ENCODE data around the gene COL5A1.

Gene COL5A1

GRCh38 chr9:134739660-134739968, 98.0 kb downstream of the COL5A1 start:
- TF ChIP-seq, protein P1, sequence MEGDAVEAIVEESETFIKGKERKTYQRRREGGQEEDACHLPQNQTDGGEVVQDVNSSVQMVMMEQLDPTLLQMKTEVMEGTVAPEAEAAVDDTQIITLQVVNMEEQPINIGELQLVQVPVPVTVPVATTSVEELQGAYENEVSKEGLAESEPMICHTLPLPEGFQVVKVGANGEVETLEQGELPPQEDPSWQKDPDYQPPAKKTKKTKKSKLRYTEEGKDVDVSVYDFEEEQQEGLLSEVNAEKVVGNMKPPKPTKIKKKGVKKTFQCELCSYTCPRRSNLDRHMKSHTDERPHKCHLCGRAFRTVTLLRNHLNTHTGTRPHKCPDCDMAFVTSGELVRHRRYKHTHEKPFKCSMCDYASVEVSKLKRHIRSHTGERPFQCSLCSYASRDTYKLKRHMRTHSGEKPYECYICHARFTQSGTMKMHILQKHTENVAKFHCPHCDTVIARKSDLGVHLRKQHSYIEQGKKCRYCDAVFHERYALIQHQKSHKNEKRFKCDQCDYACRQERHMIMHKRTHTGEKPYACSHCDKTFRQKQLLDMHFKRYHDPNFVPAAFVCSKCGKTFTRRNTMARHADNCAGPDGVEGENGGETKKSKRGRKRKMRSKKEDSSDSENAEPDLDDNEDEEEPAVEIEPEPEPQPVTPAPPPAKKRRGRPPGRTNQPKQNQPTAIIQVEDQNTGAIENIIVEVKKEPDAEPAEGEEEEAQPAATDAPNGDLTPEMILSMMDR (conservative IDR thresholded peaks at IDR 0.05; ENCODE audit: low read length), result no peak
- no peak overlapping the region for H3K4me3 ChIP-seq (ENCODE audit: low read length)
- no peak for DNase-seq (ENCODE audit: low read depth)

- no peak for DNase-seq (ENCODE audit: low read depth)
- no peak overlapping the region for H3K4me3 ChIP-seq (ENCODE audit: low read length)
- TF ChIP-seq, protein P1 (conservative IDR thresholded peaks at IDR 0.05; ENCODE audit: low read length), result no peak
Measured at GRCh38 chr9:134740071-134740470, 98.5 kb downstream of the COL5A1 start.

DNA sequence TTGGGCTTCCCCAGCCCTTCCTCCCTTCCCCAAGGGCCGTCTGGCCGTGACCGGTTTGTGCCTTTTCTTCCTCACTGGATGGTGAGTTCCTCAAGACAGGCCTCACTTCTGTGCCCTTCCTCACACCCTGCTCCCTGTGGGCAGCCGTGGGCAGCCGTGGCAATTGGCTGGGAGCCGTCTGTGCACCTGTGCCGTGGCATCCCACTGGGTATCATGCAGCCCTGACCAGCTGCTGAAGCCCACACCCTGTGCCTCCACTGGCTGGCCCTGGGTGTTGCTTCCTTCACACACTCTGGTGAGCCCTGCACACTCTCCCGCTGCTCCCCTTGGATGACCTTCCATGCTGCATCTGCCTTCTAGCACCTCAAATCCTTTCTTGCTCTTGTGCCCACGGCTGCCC, 100.2 kb downstream of the COL5A1 start:
- TF ChIP-seq, protein P1 (conservative IDR thresholded peaks at IDR 0.05; ENCODE audit: low read length), result no peak
- DNase-seq (ENCODE audit: low read depth), result no peak
- no peak overlapping the region for H3K4me3 ChIP-seq (ENCODE audit: low read length)

- no peak overlapping the region for H3K4me3 ChIP-seq (ENCODE audit: low read length)
- no peak for DNase-seq (ENCODE audit: low read depth)
- TF ChIP-seq, protein P1 (conservative IDR thresholded peaks at IDR 0.05; ENCODE audit: low read length), result 0 out of 2 replicates have a peak, but pooled peaks have one; percentile 9
Measured at GRCh38 chr9:134742822-134743535, 101.4 kb downstream of the COL5A1 start.

DNA sequence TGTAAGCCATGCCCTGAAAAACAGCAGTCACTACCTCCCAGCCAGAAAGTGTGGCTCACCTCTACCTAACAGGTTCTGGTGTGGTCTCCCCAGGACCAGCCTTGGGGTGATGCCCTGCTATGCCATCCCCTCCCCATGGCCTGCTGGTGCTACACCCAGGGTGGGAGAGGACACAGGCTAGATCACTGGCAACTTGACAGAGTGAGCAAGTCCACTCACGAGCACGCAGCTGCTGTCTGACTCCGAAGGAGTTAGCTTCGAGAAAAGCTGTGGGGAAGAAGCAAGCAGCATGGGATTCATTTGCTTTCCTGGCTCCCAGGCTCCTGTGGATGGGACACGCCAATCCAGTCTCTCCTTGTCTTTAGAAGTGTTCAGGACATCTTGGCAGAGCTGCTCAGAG, 102.2 kb downstream of the COL5A1 start:
- DNase-seq (ENCODE audit: low read depth), result no peak
- no peak overlapping the region for H3K4me3 ChIP-seq (ENCODE audit: low read length)
- TF ChIP-seq, protein P1 (conservative IDR thresholded peaks at IDR 0.05; ENCODE audit: low read length), result no peak

DNA sequence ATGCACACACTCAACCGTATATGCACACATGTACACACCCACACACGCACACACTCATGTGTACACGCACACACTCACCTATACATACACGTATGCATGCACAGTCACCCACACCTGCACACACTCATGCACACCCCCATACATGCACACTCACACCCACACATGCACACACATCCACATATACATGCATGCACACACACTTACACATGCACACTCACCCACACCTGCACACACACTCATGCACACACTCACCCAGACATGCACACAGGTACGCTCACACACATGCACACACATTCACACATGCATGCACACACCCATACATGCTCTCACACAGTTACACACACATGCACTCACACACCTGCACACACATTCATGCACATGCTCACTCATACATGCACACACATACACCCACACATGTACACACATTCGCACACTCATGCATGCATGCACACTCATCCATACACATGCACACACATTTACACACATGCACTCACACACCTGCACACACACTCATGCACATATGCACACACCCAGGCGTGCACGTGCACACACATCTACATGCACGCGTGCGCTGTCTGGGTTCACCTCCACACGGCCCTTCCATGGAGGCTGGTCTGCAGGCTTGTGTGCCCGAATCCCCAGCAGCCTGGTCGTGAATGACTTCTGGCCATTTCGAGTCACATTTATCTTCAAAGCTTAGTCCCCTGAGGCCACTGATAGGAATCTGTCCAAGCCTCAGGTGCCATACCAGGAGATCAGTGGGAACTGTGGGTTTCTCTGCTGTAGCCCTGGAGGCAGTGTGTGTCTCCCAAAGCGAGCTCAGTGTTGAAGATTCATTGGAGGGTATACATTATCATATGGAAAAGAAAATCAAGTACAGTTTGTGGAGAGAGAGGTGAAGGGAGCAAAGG, 103.0 kb downstream of the COL5A1 start:
- DNase-seq (ENCODE audit: low read depth), result no peak
- TF ChIP-seq, protein P1 (conservative IDR thresholded peaks at IDR 0.05; ENCODE audit: low read length), result no peak
- H3K4me3 ChIP-seq (ENCODE audit: low read length), result no peak overlapping the region
